Tibial artery (tissue), 4 donors: ENCODE data around the gene TTLL5.
A peak's percentile ranks its signal among the peaks of the same experiment; 100 is the strongest.
"Not testable (repeated sequence)": the region's sequence is repeated elsewhere in the genome, so short reads cannot be mapped to it uniquely, and the experiment has no call there.

Experiments
- DNase-seq, 2 donors: peaks; one replicate each; pipeline ENCODE4 v3.0.0-alpha.2; 2019
- H3K27ac ChIP-seq, 2 donors: fragments of 200-600 bp; sonication (generic) in 1 of 2; 1 replicate in 1 of 2; 2 replicates in 1 of 2; pipeline ENCODE4 v1.5.1; 2018 to 2019; ENCODE audit warnings: mild to moderate bottlenecking in 1 of 2
- H3K27me3 ChIP-seq, 2 donors: fragments of 200-600 bp; sonication (generic) in 1 of 2; one replicate each; pipeline versions ENCODE4 v1.5.1 to v1.6.0; 2016 to 2019
- H3K36me3 ChIP-seq, 3 donors: fragments of 200-600 bp; sonication (generic) in 2 of 3; one replicate each; pipeline ENCODE4 v1.5.1; 2016 to 2019; ENCODE audit warnings: mild to moderate bottlenecking in 2 of 3
- H3K4me1 ChIP-seq, 4 donors: fragments of 200-600 bp; sonication (generic) in 2 of 4; 1 replicate in 3 of 4; 2 replicates in 1 of 4; pipeline ENCODE4 v1.5.1; 2016 to 2019
- H3K4me3 ChIP-seq, 2 donors: fragments of 200-600 bp; sonication (generic) in 1 of 2; 1 replicate in 1 of 2; 2 replicates in 1 of 2; pipeline ENCODE4 v1.5.1; 2018 to 2019; ENCODE audit warnings: mild to moderate bottlenecking in 2 of 2
- H3K9me3 ChIP-seq, 3 donors: fragments of 200-600 bp; sonication (generic) in 1 of 3; one replicate each; pipeline ENCODE4 v1.5.1; 2016 to 2019
- intact Hi-C: fragments of 100-400 bp; cut with DNase I; formaldehyde crosslinking; loops from one replicate; pipeline ENCODE4 v1.15.0; 2023; ENCODE audit warnings: low total_unique reads
- TF ChIP-seq, protein P1 (sequence below), 2 experiments: fragments of 200-600 bp in 1 of 2; fragments of 450-650 bp in 1 of 2; IDR thresholded peaks; one replicate each; pipeline ENCODE4 v1.5.1; 2017 to 2019; ENCODE audit warnings: antibody characterized with exemption in 2 of 2, mild to moderate bottlenecking in 1 of 2, moderate library complexity in 1 of 2

TTLL5 gene

DNA sequence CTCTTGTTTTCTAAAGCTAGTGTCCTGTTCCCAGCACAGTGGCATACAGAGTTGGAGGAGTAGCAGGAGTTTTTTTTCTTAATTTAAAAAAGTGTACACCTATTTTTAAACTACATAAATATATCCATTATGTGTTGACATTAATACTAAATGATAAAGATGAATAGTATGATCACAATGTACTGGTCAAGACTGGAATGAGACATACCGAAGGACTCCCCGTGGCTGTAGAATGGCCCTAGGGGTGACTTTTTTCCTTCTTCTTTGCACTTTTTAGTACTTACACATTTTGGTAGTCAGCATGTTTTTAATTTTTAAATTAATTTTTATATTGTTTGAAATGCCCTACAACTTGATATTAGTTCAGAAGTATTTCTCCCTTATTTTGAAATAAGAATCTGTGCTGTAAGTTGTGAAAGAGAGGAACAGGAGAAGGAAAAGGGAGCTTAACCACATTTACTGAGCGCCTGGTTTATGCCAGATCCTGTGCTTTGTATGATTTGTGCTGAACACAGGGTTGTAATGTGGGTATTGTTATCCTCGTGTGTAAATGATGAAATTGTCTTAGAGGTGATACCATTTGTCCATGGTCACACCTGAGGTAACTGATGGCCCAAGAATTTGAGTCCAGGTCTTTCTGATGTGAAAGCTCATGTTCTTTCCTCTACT lies 184.2 kb downstream of the TTLL5 start:
- intact Hi-C loops: no loop called here
- Histone ChIP-seq H3K36me3 (no peaks in the 10 kb centered on the region), H3K27ac (no peak overlapping the region), H3K9me3 (no peaks in the 10 kb centered on the region), H3K4me3 (no peak overlapping the region), H3K4me1 (peaks cover 0 to 46% (median 16%) of the 10 kb centered on the region in 4 donors), H3K27me3 (no peaks in the 10 kb centered on the region)
- TF ChIP-seq, protein P1, sequence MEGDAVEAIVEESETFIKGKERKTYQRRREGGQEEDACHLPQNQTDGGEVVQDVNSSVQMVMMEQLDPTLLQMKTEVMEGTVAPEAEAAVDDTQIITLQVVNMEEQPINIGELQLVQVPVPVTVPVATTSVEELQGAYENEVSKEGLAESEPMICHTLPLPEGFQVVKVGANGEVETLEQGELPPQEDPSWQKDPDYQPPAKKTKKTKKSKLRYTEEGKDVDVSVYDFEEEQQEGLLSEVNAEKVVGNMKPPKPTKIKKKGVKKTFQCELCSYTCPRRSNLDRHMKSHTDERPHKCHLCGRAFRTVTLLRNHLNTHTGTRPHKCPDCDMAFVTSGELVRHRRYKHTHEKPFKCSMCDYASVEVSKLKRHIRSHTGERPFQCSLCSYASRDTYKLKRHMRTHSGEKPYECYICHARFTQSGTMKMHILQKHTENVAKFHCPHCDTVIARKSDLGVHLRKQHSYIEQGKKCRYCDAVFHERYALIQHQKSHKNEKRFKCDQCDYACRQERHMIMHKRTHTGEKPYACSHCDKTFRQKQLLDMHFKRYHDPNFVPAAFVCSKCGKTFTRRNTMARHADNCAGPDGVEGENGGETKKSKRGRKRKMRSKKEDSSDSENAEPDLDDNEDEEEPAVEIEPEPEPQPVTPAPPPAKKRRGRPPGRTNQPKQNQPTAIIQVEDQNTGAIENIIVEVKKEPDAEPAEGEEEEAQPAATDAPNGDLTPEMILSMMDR (IDR thresholded peaks at IDR 0.05): no peak
- DNase-seq: no peak

DNA sequence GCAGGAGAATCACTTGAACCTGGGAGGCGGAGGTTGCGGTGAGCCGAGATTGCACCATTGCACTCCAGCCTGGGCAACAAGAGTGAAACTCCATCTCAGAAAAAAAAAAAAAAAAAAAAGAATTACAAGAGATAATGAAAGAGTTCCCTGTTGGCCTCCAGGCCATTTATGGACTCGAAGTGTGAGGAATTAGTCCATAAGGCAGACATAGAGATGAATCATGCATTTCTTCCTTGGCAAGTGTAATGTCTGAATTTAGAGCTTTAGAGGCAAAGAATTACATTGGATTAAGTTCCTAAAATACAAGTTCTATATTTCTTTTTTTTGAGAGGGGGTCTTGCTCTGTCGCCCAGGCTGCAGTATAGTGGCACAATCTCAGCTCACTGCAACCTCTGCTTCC lies 185.6 kb downstream of the TTLL5 start:
- H3K9me3 ChIP-seq, DNase-seq, intact Hi-C loops, H3K27ac ChIP-seq, H3K27me3 ChIP-seq, H3K4me3 ChIP-seq, H3K36me3 ChIP-seq: not testable (repeated sequence)
- H3K4me1 ChIP-seq: peaks cover 0 to 46% (median 16%) of the 10 kb centered on the region in 4 donors

DNA sequence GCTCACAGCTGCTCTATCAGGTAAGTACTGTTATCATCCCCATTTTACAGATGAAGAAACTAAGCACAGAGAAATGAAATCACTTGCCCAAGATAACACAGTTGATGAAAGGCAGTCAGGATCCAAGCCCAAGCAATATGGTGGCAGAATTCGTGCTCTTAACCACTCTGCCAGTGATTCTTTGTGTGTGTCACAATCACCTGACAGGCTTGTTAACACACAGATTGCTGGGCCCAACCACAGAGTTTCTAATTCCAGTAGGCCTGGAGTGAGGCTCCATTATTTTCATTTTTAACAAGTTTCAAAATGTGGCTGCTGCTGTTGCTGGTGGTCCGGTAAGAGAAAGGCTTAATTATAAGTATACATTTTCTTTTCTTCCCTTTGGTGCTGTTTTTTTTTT lies 186.5 kb downstream of the TTLL5 start:
- DNase-seq: no peak
- intact Hi-C loops: no loop called here
- Histone ChIP-seq H3K4me3 (no peak overlapping the region), H3K9me3 (no peaks in the 10 kb centered on the region), H3K36me3 (no peaks in the 10 kb centered on the region), H3K27me3 (no peaks in the 10 kb centered on the region), H3K4me1 (peaks cover 0 to 43% (median 12%) of the 10 kb centered on the region in 4 donors), H3K27ac (peak overlapping the region in 1 of 2 donors; percentile 47)
- TF ChIP-seq, protein P1 (IDR thresholded peaks at IDR 0.05): no peak

DNA sequence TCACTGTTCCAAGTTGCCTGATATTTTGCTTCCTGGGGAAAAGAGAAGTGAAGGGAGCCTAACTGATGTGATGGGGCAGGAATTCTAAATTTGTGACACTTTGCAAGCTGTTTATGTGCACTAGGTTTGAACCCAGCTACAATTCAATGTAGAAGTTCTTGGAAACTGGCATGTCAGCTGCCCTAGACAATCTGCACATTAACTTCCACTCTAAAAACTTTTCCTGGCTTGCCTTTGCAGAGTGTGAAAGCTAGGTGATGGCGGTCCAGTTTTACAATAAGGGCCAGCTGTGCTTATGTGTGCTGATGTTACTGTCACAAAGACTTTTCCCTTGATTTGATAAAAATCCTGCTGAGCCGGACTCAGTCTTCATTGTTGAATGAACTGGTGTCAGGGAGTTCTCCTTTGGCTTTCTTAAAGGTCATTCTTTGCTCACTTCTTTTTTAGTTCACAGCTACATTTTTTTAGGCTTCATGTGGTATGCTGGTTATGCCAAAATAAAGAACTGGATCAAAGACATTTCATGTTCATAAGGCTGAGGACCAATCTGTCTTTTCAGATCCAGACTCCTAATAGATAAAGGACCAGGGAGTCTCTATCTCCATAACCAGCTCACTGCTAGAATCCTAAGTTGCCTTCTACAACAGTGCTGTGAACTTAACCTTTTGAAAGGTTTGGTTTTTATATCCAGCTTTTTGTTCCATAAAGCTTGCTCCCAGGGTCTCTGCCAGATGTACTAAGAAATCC lies 187.3 kb downstream of the TTLL5 start:
- no peaks in the 10 kb centered on the region for H3K9me3 ChIP-seq
- TF ChIP-seq, protein P1 (IDR thresholded peaks at IDR 0.05): no peak
- H3K27me3 ChIP-seq: no peaks in the 10 kb centered on the region
- no peaks in the 10 kb centered on the region for H3K36me3 ChIP-seq
- H3K4me1 ChIP-seq: peaks cover 0 to 36% (median 7%) of the 10 kb centered on the region in 4 donors
- intact Hi-C loops: no loop called here
- H3K27ac ChIP-seq: peak overlapping the region; percentile 33 to 47
- no peak overlapping the region for H3K4me3 ChIP-seq
- DNase-seq: no peak

DNA sequence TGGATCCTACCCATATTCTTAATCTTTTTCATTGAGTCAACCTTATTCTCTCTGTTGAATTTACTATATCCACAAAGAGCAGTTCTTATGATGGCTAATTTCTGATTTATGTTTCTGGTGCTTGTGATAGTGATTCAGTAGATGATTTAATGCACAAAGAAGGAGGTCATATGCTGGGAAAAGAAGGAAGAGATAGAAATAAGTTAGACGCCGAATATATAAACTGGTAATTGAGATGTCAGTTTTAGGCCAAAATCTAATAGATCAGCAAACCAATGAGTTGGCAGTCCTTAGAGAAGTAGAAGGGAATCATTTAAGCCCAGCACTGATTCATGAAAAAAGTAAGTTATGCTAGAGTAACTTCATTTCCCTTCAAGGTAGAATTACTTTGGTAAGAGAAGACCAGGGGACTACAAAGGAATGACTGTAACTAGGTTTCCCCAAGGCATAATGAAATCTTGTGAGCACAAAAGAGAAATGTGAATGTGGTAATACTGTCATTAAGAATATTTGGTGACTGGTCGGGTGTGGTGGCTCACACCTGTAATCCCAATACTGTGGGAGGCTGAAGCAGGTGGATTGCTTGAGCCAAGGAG lies 188.4 kb downstream of the TTLL5 start:
- Histone ChIP-seq H3K27ac (peak overlapping the region in 1 of 2 donors; percentile 33), H3K9me3 (no peaks in the 10 kb centered on the region), H3K4me3 (no peak overlapping the region), H3K36me3 (no peaks in the 10 kb centered on the region), H3K27me3 (no peaks in the 10 kb centered on the region), H3K4me1 (peaks cover 0 to 32% (median 7%) of the 10 kb centered on the region in 4 donors)
- intact Hi-C loops: no loop called here
- TF ChIP-seq, protein P1 (IDR thresholded peaks at IDR 0.05): no peak
- no peak for DNase-seq

DNA sequence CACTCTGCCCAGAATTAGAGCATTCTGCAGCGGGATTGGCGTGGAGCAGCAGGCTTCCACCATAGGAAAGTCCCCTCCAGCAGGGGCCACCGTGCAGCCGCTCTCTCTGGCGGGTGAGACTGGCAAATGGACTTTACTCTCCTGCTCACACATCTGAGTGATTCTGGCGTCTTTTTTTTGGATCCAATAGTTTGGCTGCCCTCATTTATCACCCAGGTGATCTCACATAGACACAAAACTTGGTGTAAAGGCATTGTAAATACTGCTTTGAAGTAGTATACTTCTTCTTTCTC lies 190.5 kb downstream of the TTLL5 start:
- Histone ChIP-seq H3K4me1 (peaks cover 0 to 21% (median 4%) of the 10 kb centered on the region in 4 donors), H3K36me3 (peaks cover 0 to 11% (median 0%) of the 10 kb centered on the region in 3 donors), H3K9me3 (no peaks in the 10 kb centered on the region), H3K4me3 (no peak overlapping the region), H3K27ac (no peak overlapping the region), H3K27me3 (no peaks in the 10 kb centered on the region)
- DNase-seq: no peak
- intact Hi-C loops: no loop called here
- TF ChIP-seq, protein P1 (IDR thresholded peaks at IDR 0.05): no peak
